ENCODE results near the gene GNAS-AS1.
A peak's percentile ranks its signal among the peaks of the same experiment; 100 is the strongest.

The GNAS-AS1 gene

GRCh38 chr20:58880994-58881752, 30.5 kb upstream of the GNAS-AS1 start:
- Histone ChIP-seq H3K27ac (ENCODE audit: low read depth, low read length) (no peak overlapping the region), H3K4me2 (ENCODE audit: low read depth, low read length, poor library complexity, severe bottlenecking) (no peak overlapping the region), H3F3A (ENCODE audit: insufficient read depth) (no peaks in the 10 kb centered on the region), H2AFZ (ENCODE audit: low read depth, low read length, severe bottlenecking) (no peak overlapping the region), H3K9ac (ENCODE audit: low read length) (no peak overlapping the region), H3K9me2 (replicated peaks; ENCODE audit: insufficient read depth, low read length) (no peaks in the 10 kb centered on the region), H3K4me3 (ENCODE audit: insufficient read depth, low read length, poor library complexity, severe bottlenecking) (no peak overlapping the region), H3K27me3 (ENCODE audit: low read length) (no peaks in the 10 kb centered on the region), H3K79me2 (ENCODE audit: insufficient read depth, low read length) (no peaks in the 10 kb centered on the region), H3K9me3 (ENCODE audit: insufficient read depth, low read length) (no peaks in the 10 kb centered on the region), H3K36me3 (ENCODE audit: low read length) (no peaks in the 10 kb centered on the region), H4K20me1 (ENCODE audit: low read depth, low read length) (no peaks in the 10 kb centered on the region)
- TF ChIP-seq EZH2phosphoT487 (conservative IDR thresholded peaks at IDR 0.05; ENCODE audit: low read length) = no peak
- peak; percentile 39 for TF ChIP-seq CTCF (IDR thresholded peaks at IDR 0.05; ENCODE audit: insufficient read depth, low read length, poor library complexity, severe bottlenecking)

- Histone ChIP-seq H3K27ac (ENCODE audit: low read depth, low read length) (no peak overlapping the region), H3K4me2 (ENCODE audit: low read depth, low read length, poor library complexity, severe bottlenecking) (no peak overlapping the region), H3K36me3 (ENCODE audit: low read length) (no peaks in the 10 kb centered on the region), H4K20me1 (ENCODE audit: low read depth, low read length) (no peaks in the 10 kb centered on the region), H2AFZ (ENCODE audit: low read depth, low read length, severe bottlenecking) (no peak overlapping the region), H3K79me2 (ENCODE audit: insufficient read depth, low read length) (no peaks in the 10 kb centered on the region), H3K9ac (ENCODE audit: low read length) (no peak overlapping the region), H3K27me3 (ENCODE audit: low read length) (no peaks in the 10 kb centered on the region), H3K9me3 (ENCODE audit: insufficient read depth, low read length) (no peaks in the 10 kb centered on the region), H3F3A (ENCODE audit: insufficient read depth) (no peaks in the 10 kb centered on the region), H3K9me2 (replicated peaks; ENCODE audit: insufficient read depth, low read length) (no peaks in the 10 kb centered on the region), H3K4me3 (ENCODE audit: insufficient read depth, low read length, poor library complexity, severe bottlenecking) (no peak overlapping the region)
- TF ChIP-seq EZH2phosphoT487 (conservative IDR thresholded peaks at IDR 0.05; ENCODE audit: low read length) = no peak
- TF ChIP-seq CTCF (IDR thresholded peaks at IDR 0.05; ENCODE audit: insufficient read depth, low read length, poor library complexity, severe bottlenecking) = no peak
Measured at GRCh38 chr20:58880441-58880840, 29.7 kb upstream of the GNAS-AS1 start.

- Histone ChIP-seq H3K27ac (ENCODE audit: low read depth, low read length) (no peak overlapping the region), H3K9me3 (ENCODE audit: insufficient read depth, low read length) (no peaks in the 10 kb centered on the region), H3K36me3 (ENCODE audit: low read length) (no peaks in the 10 kb centered on the region), H3K9ac (ENCODE audit: low read length) (no peak overlapping the region), H3K27me3 (ENCODE audit: low read length) (no peaks in the 10 kb centered on the region), H2AFZ (ENCODE audit: low read depth, low read length, severe bottlenecking) (no peak overlapping the region), H3F3A (ENCODE audit: insufficient read depth) (no peaks in the 10 kb centered on the region), H3K79me2 (ENCODE audit: insufficient read depth, low read length) (no peaks in the 10 kb centered on the region), H3K4me3 (ENCODE audit: insufficient read depth, low read length, poor library complexity, severe bottlenecking) (no peak overlapping the region), H3K9me2 (replicated peaks; ENCODE audit: insufficient read depth, low read length) (no peaks in the 10 kb centered on the region), H3K4me2 (ENCODE audit: low read depth, low read length, poor library complexity, severe bottlenecking) (no peak overlapping the region), H4K20me1 (ENCODE audit: low read depth, low read length) (no peaks in the 10 kb centered on the region)
- TF ChIP-seq EZH2phosphoT487 (conservative IDR thresholded peaks at IDR 0.05; ENCODE audit: low read length) (no peak), CTCF (IDR thresholded peaks at IDR 0.05; ENCODE audit: insufficient read depth, low read length, poor library complexity, severe bottlenecking) (no peak)
Measured at GRCh38 chr20:58878399-58878798, 27.7 kb upstream of the GNAS-AS1 start.

Measured in SU-DHL-6 (cell line).